Natural killer cell (primary cell): ENCODE data around the gene AGAP2. TPM values are rescaled to one million over a fixed set of nuclear protein-coding genes. Genes with fewer than 3 reads are reported as not detected.

ENCODE experiments used
- ATAC-seq, 3 donors: fragments of 150-1000 bp in 2 of 3; fragments of 200-7000 bp in 1 of 3; cut with Tn5 transposase; 1 replicate in 1 of 3; 2 replicates in 2 of 3; pipeline ENCODE4 v1.10.0; 2021; ENCODE audit warnings: mild to moderate bottlenecking in 2 of 3, moderate library complexity in 2 of 3
- DNase-seq, 2 donors: peaks; one replicate each; pipeline versions ENCODE4 v3.0.0 to v3.0.0-alpha.2; 2013 to 2021; ENCODE audit warnings: mixed read lengths in 1 of 2
- H3K27ac ChIP-seq: one replicate; pipeline ENCODE4 v1.5.1; 2013; ENCODE audit warnings: mild to moderate bottlenecking, low read length
- H3K27me3 ChIP-seq: one replicate; pipeline ENCODE4 v1.6.1; 2013; ENCODE audit warnings: low read length; ENCODE audit not compliant: control insufficient read depth, insufficient read depth
- H3K36me3 ChIP-seq: one replicate; pipeline ENCODE4 v1.6.1; 2013; ENCODE audit warnings: low read length; ENCODE audit not compliant: control insufficient read depth, insufficient read depth
- H3K4me1 ChIP-seq: one replicate; pipeline ENCODE4 v1.6.1; 2013; ENCODE audit warnings: low read length; ENCODE audit not compliant: control insufficient read depth, insufficient read depth
- H3K4me3 ChIP-seq: one replicate; pipeline ENCODE4 v1.5.1; 2013; ENCODE audit warnings: low read length
- H3K9me3 ChIP-seq: one replicate; pipeline ENCODE4 v1.6.1; 2013; ENCODE audit warnings: low read length; ENCODE audit not compliant: control insufficient read depth, insufficient read depth
- H3K27ac Mint-ChIP-seq, 2 donors: one replicate each; pipeline ENCODE4 v1.8.0; 2022; ENCODE audit warnings: mild to moderate bottlenecking in 2 of 2, mixed read lengths in 2 of 2, moderate library complexity in 1 of 2
- H3K27me3 Mint-ChIP-seq, 2 donors: one replicate each; pipeline ENCODE4 v1.8.0; 2022; ENCODE audit warnings: low read depth in 2 of 2, mixed read lengths in 2 of 2
- H3K36me3 Mint-ChIP-seq: one replicate; pipeline ENCODE4 v1.8.0; 2022; ENCODE audit warnings: mixed read lengths
- H3K4me1 Mint-ChIP-seq, 2 donors: one replicate each; pipeline ENCODE4 v1.8.0; 2022; ENCODE audit warnings: mixed read lengths in 2 of 2
- H3K4me3 Mint-ChIP-seq: one replicate; pipeline ENCODE4 v1.8.0; 2022; ENCODE audit warnings: mild to moderate bottlenecking, moderate library complexity, mixed read lengths
- H3K9me3 Mint-ChIP-seq, 2 donors: one replicate each; pipeline ENCODE4 v1.8.0; 2022; ENCODE audit warnings: mixed read lengths in 2 of 2
- WGBS: methylation state at CpG from one replicate; pipeline ENCODE4 v1.1.7; 2013; ENCODE audit warnings: missing lambda C conversion rate; ENCODE audit not compliant: insufficient coverage; 5-methylcytosine and 5-hydroxymethylcytosine counted together
- intact Hi-C: fragments of 100-400 bp; cut with micrococcal nuclease; formaldehyde crosslinking; loops from one replicate; pipeline ENCODE4 v1.14.2; 2022
- total RNA-seq, 4 donors: library from RNA; stranded (reverse); fragments of 120-200 nt in 1 of 4; gene quantifications; one replicate each; pipeline versions ENCODE4 v1.2.3 to v1.2.4, GENCODE V29; 2013 to 2022
- TF ChIP-seq, protein P1 (sequence below): fragments of 200-600 bp; IDR thresholded peaks from one replicate; pipeline ENCODE4 v1.8.0; 2022; ENCODE audit warnings: antibody characterized with exemption

AGAP2 gene
- total RNA-seq, 3 donors from 2014 or later (not counting 1 experiment from before 2014, with no cell fraction given): 54.1 to 63.5 (median 54.8) TPM

DNA sequence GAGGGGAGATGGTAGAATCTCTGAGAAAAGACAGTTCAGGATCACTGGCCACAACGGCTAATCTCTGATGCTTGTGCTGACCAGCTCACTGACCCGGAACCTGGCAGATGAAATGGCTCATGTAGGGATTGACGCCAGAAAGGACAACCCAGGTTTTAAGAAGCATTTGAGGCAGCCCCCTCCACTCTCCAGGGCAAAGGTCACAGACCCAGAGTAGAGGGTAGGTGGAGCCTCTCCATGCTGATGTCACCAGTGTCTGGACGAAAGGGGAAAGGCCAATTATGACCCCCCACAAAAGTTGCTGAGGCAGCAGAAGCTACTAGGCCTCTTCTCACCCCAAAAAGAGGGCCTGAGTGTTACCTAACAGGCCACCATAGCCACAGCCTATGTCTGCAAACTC is 32.2 kb upstream of the AGAP2 start:
- Histone ChIP-seq H3K4me1 (peaks cover 37% of the 10 kb centered on the region), H3K9me3 (no peaks in the 10 kb centered on the region), H3K27me3 (peaks cover 17% of the 10 kb centered on the region), H3K36me3 (no peaks in the 10 kb centered on the region), H3K4me3 (no peak overlapping the region), H3K27ac (no peak overlapping the region)
- ATAC-seq: no peak
- H3K27ac Mint-ChIP-seq: no peak overlapping the region
- intact Hi-C loops: no loop called here
- WGBS: 92% methylated on average over 4 of the region's 4 CpGs
- H3K27me3 Mint-ChIP-seq: peaks cover 12 to 14% of the 10 kb centered on the region in 2 donors
- peak overlapping the region; percentile 61 for H3K4me3 Mint-ChIP-seq
- no peak for DNase-seq
- TF ChIP-seq, protein P1, sequence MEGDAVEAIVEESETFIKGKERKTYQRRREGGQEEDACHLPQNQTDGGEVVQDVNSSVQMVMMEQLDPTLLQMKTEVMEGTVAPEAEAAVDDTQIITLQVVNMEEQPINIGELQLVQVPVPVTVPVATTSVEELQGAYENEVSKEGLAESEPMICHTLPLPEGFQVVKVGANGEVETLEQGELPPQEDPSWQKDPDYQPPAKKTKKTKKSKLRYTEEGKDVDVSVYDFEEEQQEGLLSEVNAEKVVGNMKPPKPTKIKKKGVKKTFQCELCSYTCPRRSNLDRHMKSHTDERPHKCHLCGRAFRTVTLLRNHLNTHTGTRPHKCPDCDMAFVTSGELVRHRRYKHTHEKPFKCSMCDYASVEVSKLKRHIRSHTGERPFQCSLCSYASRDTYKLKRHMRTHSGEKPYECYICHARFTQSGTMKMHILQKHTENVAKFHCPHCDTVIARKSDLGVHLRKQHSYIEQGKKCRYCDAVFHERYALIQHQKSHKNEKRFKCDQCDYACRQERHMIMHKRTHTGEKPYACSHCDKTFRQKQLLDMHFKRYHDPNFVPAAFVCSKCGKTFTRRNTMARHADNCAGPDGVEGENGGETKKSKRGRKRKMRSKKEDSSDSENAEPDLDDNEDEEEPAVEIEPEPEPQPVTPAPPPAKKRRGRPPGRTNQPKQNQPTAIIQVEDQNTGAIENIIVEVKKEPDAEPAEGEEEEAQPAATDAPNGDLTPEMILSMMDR: no peak
- no peaks in the 10 kb centered on the region for H3K36me3 Mint-ChIP-seq
- peaks cover 23 to 25% of the 10 kb centered on the region in 2 donors for H3K4me1 Mint-ChIP-seq
- no peaks in the 10 kb centered on the region for H3K9me3 Mint-ChIP-seq

DNA sequence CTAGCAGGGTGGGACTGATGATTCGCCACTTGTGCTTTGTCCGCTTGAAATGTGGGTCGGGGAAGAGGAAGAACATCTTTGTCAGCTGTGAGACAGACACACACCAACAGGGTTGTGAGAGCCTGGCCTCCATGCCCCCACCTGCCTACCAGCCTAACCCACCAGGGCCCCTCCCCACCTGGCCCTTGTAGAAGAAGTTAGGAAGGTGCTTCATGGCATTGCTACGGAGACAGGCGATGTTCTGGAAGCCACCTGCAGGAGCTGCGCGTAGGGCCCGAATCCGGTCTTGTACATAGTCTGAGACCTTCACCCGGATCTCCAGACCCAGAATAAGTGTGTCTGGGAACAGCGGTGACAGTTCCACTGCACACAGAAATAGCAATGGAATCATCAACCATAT is 31.1 kb upstream of the AGAP2 start:
- DNase-seq: no peak
- peak overlapping the region; percentile 40 for H3K4me3 Mint-ChIP-seq

DNA sequence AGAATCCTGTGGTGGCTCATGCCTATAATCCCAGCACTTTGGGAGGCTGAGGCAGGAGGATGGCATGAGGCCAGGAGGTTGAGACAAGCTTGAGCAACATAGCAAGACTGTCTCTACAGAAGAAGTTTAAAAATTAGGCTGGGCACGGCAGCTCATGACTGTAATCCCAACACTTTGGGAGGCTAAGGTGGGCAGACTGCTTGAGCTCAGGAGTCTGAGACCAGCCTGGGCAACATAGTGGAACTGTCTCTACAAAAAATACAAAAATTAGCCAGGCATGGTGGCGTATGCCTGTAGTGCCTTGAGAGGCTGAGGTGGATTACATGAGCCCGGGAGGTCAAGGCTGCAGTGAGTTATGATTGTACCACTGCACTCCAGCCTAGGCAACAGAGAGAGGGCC is 29.3 kb upstream of the AGAP2 start:
- peaks cover 41% of the 10 kb centered on the region for H3K27me3 ChIP-seq

More for the DNA sequence above, 31.1 kb upstream of the AGAP2 start:
- intact Hi-C loops: no loop called here
- Mint-ChIP-seq H3K36me3 (no peaks in the 10 kb centered on the region), H3K4me1 (peaks cover 34 to 37% of the 10 kb centered on the region in 2 donors), H3K27me3 (peaks cover 22 to 25% of the 10 kb centered on the region in 2 donors), H3K9me3 (no peaks in the 10 kb centered on the region), H3K27ac (no peak overlapping the region)
- Histone ChIP-seq H3K27ac (no peak overlapping the region), H3K27me3 (peaks cover 28% of the 10 kb centered on the region), H3K4me1 (peaks cover 48% of the 10 kb centered on the region), H3K36me3 (no peaks in the 10 kb centered on the region), H3K9me3 (no peaks in the 10 kb centered on the region), H3K4me3 (no peak overlapping the region)
- WGBS: 96% methylated on average over 11 of the region's 11 CpGs
- no peak for ATAC-seq
- TF ChIP-seq, protein P1: no peak

More for the DNA sequence above, 29.3 kb upstream of the AGAP2 start:
- DNase-seq (no peak), ATAC-seq (no peak)
- intact Hi-C loops: no loop called here
- Histone ChIP-seq H3K4me3 (no peak overlapping the region), H3K36me3 (no peaks in the 10 kb centered on the region), H3K4me1 (peaks cover 43% of the 10 kb centered on the region), H3K9me3 (no peaks in the 10 kb centered on the region), H3K27ac (no peak overlapping the region)
- TF ChIP-seq, protein P1: no peak
- no peaks in the 10 kb centered on the region for H3K9me3 Mint-ChIP-seq
- WGBS: 96% methylated on average over 3 of the region's 3 CpGs
- peaks cover 34 to 37% of the 10 kb centered on the region in 2 donors for H3K4me1 Mint-ChIP-seq
- no peak overlapping the region for H3K4me3 Mint-ChIP-seq
- H3K36me3 Mint-ChIP-seq: no peaks in the 10 kb centered on the region
- H3K27ac Mint-ChIP-seq: no peak overlapping the region
- H3K27me3 Mint-ChIP-seq: peaks cover 40% of the 10 kb centered on the region in 2 donors
